ENCODE measurements around the gene SS18. TPM values are rescaled to one million over a fixed set of nuclear protein-coding genes. Genes with fewer than 3 reads are reported as not detected.

The SS18 gene
- total RNA-seq, 1 experiment from 2014 or later = 147 TPM

DNA sequence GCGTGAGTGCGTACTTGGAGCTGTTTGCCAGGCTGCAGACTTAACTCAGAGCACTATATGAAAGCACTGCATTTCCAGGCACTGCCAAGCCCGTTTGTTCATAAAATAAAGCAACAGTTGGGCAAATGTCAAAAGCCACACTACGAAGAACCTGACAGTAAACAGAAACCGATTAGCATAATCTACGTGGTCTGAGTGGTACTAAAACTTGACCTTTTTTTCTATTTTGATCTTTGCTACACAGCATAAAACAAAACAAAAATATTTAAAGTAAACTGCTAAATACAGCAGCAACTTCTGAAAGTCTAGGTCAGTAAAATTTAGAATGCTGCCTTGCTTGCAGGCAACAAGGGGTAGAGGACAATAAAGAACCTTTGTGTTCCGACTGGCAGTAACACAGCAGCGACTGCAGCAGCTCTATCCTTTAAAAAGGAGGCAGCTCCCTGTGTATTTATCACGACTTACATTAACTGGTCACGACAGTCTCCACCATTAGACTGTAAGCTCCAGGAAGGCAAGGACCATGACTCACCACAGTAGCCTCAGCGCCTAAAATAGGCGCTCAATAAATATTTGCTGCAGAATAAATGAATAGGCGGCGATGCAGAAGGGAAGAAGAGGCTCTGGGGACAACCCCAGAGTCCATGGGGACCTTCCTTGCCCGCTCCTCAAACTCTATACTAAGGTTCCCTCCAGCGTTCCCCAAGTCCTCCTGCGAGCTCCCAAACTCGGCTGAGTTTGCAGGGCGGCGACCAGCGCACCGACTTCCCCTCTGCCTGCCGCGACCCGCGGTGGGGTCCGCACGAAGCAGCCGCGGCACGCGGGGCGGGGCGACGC is 902 bp downstream of the SS18 start:
- H3K9me3 ChIP-seq (replicated peaks) = no peaks in the 10 kb centered on the region
- no peaks in the 10 kb centered on the region for H3K27me3 ChIP-seq (replicated peaks)
- H3K27ac ChIP-seq = peak overlapping the region; percentile 94
- DNase-seq (ENCODE audit: low read depth in 1 of 2, low spot score in 2 of 2) = no peak
- H3K4me3 ChIP-seq = peak overlapping the region; percentile 89
- peaks cover 44% of the 10 kb centered on the region for H3K36me3 ChIP-seq
- peaks cover 18% of the 10 kb centered on the region for H3K4me1 ChIP-seq (replicated peaks)

DNA sequence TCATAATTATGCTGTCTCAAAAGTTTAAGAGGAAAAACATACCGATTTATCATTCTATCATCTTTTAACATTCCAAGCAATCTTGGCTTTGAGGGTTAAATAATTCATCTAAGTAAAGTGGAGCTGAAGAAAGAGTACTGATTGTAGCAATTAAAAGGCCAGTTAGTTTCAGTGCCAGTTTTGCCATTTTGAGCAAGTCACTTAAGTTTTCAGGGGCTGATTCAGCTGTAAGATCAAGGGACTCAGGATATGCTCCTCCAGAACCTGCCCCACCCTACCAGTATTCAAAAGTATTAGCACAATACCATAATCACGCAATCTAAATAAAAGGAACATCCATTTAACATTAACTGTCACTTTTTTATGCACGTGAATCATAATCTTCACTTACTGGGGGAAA is 1.9 kb downstream of the SS18 start:
- no peaks in the 10 kb centered on the region for H3K9me3 ChIP-seq (replicated peaks)
- H3K4me1 ChIP-seq (replicated peaks) = peaks cover 18% of the 10 kb centered on the region
- peaks cover 55% of the 10 kb centered on the region for H3K36me3 ChIP-seq
- H3K27ac ChIP-seq = no peak overlapping the region
- DNase-seq (ENCODE audit: low read depth in 1 of 2, low spot score in 2 of 2) = no peak
- H3K27me3 ChIP-seq (replicated peaks) = no peaks in the 10 kb centered on the region
- H3K4me3 ChIP-seq = no peak overlapping the region

DNA sequence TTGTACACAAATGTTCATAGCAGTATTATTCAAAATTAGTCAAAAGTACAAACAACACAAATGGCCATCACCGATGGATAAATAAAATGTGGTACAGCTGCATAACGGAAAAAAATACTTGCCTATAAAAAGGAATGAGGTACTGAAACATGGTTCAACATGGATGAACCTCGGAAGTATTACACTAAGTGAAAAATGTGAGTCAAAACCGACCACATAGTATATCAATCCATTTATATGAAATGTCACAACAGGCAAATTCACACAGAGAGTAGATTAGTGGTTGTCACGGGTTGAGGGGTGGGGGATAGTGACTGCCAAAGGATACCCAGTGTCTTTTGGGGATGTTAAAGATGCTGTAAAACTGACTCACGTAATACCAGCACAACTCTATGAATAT is 3.5 kb downstream of the SS18 start:
- peaks cover 70% of the 10 kb centered on the region for H3K36me3 ChIP-seq
- H3K27me3 ChIP-seq (replicated peaks) = no peaks in the 10 kb centered on the region
- no peak overlapping the region for H3K27ac ChIP-seq
- DNase-seq (ENCODE audit: low read depth in 1 of 2, low spot score in 2 of 2) = no peak
- H3K4me1 ChIP-seq (replicated peaks) = peaks cover 18% of the 10 kb centered on the region
- no peak overlapping the region for H3K4me3 ChIP-seq
- H3K9me3 ChIP-seq (replicated peaks) = no peaks in the 10 kb centered on the region

DNA sequence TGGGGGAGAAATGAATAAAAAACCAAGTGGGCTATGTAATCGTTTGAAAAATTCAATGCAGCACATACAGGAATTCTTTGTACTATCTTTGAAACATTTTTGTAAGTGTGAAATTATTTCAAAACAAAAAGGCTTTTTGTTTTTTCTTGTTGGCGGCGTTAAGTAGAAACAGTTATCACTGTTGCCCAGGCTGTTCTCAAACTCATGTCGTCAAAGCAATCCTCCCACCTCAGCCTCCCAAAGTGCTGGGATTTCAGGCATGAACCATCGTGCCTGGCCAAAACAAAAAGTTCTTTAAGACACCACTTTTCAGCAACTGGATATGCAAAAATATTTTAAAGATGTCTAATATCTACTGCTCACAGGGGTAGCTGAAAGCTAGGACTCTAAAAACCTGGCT is 5.4 kb downstream of the SS18 start:
- Histone ChIP-seq H3K36me3 (peaks cover 83% of the 10 kb centered on the region), H3K4me3 (no peak overlapping the region), H3K9me3 (replicated peaks) (no peaks in the 10 kb centered on the region), H3K27ac (no peak overlapping the region), H3K4me1 (replicated peaks) (peaks cover 13% of the 10 kb centered on the region), H3K27me3 (replicated peaks) (no peaks in the 10 kb centered on the region)
- no peak for DNase-seq (ENCODE audit: low read depth in 1 of 2, low spot score in 2 of 2)

DNA sequence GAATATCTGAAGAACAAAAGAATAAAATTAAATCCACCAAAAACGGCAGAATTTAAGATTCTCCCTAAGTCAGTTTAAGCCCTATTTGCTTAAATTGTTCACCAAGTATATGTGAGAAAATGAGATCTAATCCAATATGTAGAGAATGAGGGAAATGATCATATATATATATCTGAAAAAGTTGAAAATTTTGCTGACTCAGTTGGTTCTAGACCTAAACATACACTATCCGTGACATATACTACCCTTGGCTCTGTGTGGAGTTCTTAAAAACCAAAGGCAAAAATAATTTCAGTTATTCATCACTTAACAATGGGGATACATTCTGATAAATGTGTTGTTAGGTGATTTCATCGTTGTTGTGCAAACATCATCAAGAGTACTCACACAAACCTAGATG is 7.3 kb downstream of the SS18 start:
- H3K4me1 ChIP-seq (replicated peaks) = peaks cover 1% of the 10 kb centered on the region; the same call in 1 of the 2 replicates
- no peak overlapping the region for H3K4me3 ChIP-seq
- no peaks in the 10 kb centered on the region for H3K27me3 ChIP-seq (replicated peaks)
- no peak for DNase-seq (ENCODE audit: low read depth in 1 of 2, low spot score in 2 of 2)
- peaks cover 80% of the 10 kb centered on the region for H3K36me3 ChIP-seq
- H3K27ac ChIP-seq = no peak overlapping the region
- H3K9me3 ChIP-seq (replicated peaks) = no peaks in the 10 kb centered on the region

DNA sequence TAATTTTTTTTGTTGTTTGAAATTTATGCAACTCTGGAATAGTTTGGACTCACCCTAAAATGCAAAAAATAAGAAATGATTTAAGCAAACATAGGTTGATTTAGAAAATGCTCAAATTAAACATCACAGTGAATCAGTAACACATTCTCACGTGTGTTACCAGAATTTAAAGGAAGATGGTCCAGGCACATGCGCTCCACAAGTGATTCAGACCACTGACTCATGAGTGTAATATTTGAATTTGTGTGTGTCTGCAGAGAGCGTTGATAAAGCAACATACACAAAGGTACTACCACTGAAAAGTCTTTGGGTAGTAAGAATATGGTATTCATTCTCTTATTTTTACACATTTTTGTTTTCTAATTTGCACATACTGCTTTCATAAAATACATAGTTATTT is 7.9 kb downstream of the SS18 start:
- no peak overlapping the region for H3K4me3 ChIP-seq
- no peaks in the 10 kb centered on the region for H3K27me3 ChIP-seq (replicated peaks)
- H3K9me3 ChIP-seq (replicated peaks) = no peaks in the 10 kb centered on the region
- peak in 1 of 2 experiments; percentile 2 for DNase-seq (ENCODE audit: low read depth in 1 of 2, low spot score in 2 of 2)
- peaks cover 85% of the 10 kb centered on the region for H3K36me3 ChIP-seq
- H3K4me1 ChIP-seq (replicated peaks) = no peaks in the 10 kb centered on the region
- no peak overlapping the region for H3K27ac ChIP-seq

DNA sequence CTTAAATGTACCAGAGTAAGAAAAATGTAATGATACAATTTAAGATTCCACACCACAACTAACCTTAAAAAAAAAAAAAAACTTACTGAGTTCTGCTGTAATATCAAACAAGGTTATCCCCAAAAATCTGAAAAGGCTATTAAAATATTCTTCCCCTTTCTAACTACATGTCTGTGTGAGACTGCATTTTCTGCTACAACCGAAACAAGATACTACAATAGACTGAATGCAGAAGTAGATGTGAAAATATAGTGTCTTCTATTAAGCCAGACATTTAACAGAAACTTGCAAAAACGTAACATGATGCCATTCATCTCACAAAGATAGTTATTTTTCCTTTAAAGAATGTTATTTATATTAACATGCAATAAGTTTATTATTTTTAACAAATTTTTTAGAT is 16.2 kb downstream of the SS18 start:
- Histone ChIP-seq H3K9me3 (replicated peaks) (no peaks in the 10 kb centered on the region), H3K4me1 (replicated peaks) (no peaks in the 10 kb centered on the region), H3K36me3 (peaks cover 92% of the 10 kb centered on the region), H3K4me3 (no peak overlapping the region), H3K27me3 (replicated peaks) (no peaks in the 10 kb centered on the region), H3K27ac (no peak overlapping the region)
- DNase-seq (ENCODE audit: low read depth in 1 of 2, low spot score in 2 of 2) = no peak

DNA sequence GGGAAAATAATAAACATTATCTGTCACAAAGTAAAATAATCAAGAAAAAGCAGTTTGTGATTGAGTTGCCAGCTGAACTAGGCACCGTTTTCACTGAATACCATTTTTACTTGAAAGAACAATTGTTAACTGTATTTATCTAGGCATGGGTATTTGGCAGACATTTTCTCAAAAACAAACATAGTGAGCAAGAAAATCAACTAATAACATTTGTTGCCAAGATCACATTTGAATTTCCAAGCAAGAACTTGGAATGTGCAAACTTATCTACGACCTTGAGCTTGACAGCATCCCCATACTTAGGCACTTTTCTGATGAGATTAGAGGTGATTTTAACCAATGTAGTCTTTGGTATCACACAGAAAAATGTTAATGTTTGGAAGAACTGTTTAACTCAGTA is 16.7 kb downstream of the SS18 start:
- H3K4me1 ChIP-seq (replicated peaks) = no peaks in the 10 kb centered on the region
- no peaks in the 10 kb centered on the region for H3K27me3 ChIP-seq (replicated peaks)
- H3K9me3 ChIP-seq (replicated peaks) = no peaks in the 10 kb centered on the region
- H3K4me3 ChIP-seq = no peak overlapping the region
- H3K36me3 ChIP-seq = peaks cover 93% of the 10 kb centered on the region
- H3K27ac ChIP-seq = no peak overlapping the region
- no peak for DNase-seq (ENCODE audit: low read depth in 1 of 2, low spot score in 2 of 2)

DNA sequence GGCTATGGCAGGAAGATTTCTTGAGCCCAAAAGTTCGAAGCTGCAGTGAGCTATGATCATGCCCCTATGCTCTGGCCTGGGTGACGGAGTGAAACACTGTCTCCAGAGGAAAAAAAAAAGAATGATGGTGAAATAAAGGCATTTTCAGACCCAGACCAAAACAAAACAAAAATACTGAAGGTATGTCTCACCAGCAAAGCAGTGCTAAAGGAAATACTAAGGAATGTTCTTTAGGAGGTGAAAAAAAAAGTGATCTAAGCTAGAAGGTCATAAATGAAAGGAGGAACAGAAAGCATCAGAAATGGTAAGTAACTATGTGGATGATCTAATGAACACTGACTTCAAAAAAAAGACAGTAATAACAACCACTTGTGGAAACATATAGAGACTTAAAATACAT is 18.7 kb downstream of the SS18 start:
- no peaks in the 10 kb centered on the region for H3K4me1 ChIP-seq (replicated peaks)
- H3K4me3 ChIP-seq = no peak overlapping the region
- no peak overlapping the region for H3K27ac ChIP-seq
- no peak for DNase-seq (ENCODE audit: low read depth in 1 of 2, low spot score in 2 of 2)
- H3K36me3 ChIP-seq = peaks cover 92% of the 10 kb centered on the region
- H3K27me3 ChIP-seq (replicated peaks) = no peaks in the 10 kb centered on the region
- no peaks in the 10 kb centered on the region for H3K9me3 ChIP-seq (replicated peaks)

DNA sequence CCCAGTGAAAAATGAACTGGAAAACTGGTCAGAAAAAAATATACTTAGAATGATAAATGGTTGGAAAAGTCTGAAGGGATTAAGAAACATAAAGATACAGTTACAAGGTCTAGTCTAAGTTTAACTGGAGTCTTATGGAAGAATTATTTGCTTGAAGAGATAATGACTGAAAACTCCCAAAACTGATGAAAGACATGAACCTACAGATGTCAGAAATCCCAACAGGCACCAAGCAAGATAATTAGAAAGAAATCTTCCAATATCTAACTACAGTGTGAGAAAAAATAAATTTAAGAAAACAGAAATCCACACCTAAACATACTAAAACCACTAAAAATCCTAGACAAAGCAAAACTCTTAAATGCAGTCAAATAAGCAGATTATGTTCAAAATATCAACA is 19.4 kb downstream of the SS18 start:
- Histone ChIP-seq H3K4me1 (replicated peaks) (no peaks in the 10 kb centered on the region), H3K27me3 (replicated peaks) (no peaks in the 10 kb centered on the region), H3K27ac (no peak overlapping the region), H3K9me3 (replicated peaks) (no peaks in the 10 kb centered on the region), H3K36me3 (peaks cover 92% of the 10 kb centered on the region), H3K4me3 (no peak overlapping the region)
- no peak for DNase-seq (ENCODE audit: low read depth in 1 of 2, low spot score in 2 of 2)

DNA sequence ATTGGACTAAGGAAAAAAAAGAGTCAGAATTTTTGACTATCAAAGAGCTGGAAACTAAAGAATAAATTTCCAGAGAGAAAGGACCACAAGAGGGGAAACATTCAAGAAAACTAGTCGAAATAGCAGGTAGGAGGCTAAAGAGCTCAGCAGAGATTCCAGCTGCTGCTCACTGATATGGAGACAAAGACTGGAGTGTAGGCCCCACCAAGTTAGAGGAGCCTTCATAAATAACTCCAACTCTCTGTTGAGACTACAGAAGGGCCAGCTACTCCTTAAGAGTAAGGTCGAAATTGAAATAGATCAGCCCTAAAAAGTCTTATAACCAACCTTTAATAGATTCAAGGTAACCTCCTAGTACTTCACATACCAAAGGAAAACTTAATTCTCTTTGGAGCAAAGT is 31.1 kb downstream of the SS18 start:
- H3K27me3 ChIP-seq (replicated peaks) = no peaks in the 10 kb centered on the region
- no peak overlapping the region for H3K4me3 ChIP-seq
- no peak overlapping the region for H3K27ac ChIP-seq
- H3K9me3 ChIP-seq (replicated peaks) = no peaks in the 10 kb centered on the region
- peaks cover 48% of the 10 kb centered on the region for H3K36me3 ChIP-seq
- no peaks in the 10 kb centered on the region for H3K4me1 ChIP-seq (replicated peaks)
- DNase-seq (ENCODE audit: low read depth in 1 of 2, low spot score in 2 of 2) = no peak

DNA sequence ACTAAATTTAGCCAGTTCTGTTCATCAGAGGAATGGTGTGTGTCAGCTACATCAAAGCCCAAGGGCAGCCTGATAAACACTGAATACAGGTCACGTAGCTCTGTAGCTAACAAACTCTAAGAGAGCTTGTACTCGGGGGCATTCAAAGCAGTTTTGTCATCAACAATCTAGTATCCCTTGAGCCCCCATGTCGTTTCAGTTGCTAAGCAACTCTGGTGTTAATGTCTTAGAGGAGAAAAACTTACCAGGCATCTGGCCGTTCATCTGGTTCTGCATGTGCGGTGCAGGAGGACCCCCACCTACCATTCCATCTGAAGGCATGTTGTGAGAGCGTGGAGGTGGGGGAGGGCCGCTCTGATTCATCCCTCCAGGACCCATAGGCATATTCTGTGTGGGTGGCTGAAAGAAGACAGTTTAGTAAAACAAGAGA is 33.1 kb downstream of the SS18 start:
- Histone ChIP-seq H3K4me3 (no peak overlapping the region), H3K36me3 (peaks cover 61% of the 10 kb centered on the region), H3K27ac (no peak overlapping the region), H3K9me3 (replicated peaks) (no peaks in the 10 kb centered on the region), H3K4me1 (replicated peaks) (no peaks in the 10 kb centered on the region), H3K27me3 (replicated peaks) (no peaks in the 10 kb centered on the region)
- DNase-seq (ENCODE audit: low read depth in 1 of 2, low spot score in 2 of 2) = no peak

DNA sequence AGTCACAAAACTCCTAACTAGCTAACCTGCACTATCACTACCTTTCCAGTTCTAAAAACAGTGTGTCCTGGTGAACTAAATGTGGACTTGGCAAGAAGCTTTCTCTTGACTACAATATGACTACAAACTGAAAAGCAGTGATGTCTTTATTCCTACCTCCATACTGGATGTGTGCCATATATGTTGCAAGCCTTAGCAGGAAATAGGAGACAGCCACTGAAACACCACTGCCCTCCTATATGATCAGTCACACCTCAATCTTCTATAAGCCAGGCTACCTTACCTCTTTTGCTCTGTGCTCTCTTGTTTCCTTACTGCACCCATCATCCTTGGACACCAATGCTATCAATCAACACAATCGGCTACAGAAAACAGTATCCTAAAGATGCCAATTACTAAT is 34.1 kb downstream of the SS18 start:
- H3K4me3 ChIP-seq = no peak overlapping the region
- H3K27ac ChIP-seq = no peak overlapping the region
- H3K9me3 ChIP-seq (replicated peaks) = no peaks in the 10 kb centered on the region
- H3K27me3 ChIP-seq (replicated peaks) = no peaks in the 10 kb centered on the region
- peaks cover 69% of the 10 kb centered on the region for H3K36me3 ChIP-seq
- no peaks in the 10 kb centered on the region for H3K4me1 ChIP-seq (replicated peaks)
- DNase-seq (ENCODE audit: low read depth in 1 of 2, low spot score in 2 of 2) = no peak

DNA sequence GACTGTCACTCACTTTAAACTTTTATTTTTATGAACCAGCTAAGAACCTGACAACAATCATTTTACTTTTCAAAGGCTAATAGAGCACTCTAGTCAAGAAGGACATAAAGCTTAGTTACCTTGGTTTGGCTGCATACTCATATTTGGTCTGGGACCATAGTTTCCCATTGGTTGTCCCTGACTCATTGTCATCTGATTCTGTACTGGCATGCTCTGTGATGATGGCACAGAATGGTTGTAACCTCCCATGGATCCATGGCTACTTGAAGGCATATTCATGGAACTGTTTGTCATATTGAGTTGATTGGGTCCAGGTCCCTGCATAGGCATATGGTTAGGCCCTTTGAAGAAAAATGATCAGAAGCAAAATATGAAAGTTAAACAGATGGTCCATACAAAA is 37.9 kb downstream of the SS18 start:
- H3K36me3 ChIP-seq = peaks cover 71% of the 10 kb centered on the region
- DNase-seq (ENCODE audit: low read depth in 1 of 2, low spot score in 2 of 2) = no peak
- H3K4me1 ChIP-seq (replicated peaks) = no peaks in the 10 kb centered on the region
- H3K9me3 ChIP-seq (replicated peaks) = no peaks in the 10 kb centered on the region
- H3K27ac ChIP-seq = no peak overlapping the region
- H3K4me3 ChIP-seq = no peak overlapping the region
- no peaks in the 10 kb centered on the region for H3K27me3 ChIP-seq (replicated peaks)

DNA sequence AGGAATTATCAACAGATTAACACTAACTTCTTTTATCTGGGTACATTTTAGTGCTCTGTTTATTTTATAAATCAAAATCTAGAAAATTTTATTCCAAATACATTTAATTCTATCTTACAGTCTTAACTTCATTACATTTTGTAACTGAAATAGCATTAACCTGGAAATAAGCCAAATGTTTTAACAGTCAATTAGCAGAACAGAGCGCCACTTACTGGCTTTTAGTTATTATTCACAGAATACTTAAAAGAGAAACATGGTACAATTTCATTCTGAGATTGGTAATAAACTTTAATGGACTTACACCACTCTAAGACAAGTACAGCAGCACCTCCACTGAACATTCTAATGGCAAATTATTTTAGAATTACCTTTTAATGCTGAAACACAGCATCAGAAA is 38.6 kb downstream of the SS18 start:
- Histone ChIP-seq H3K9me3 (replicated peaks) (no peaks in the 10 kb centered on the region), H3K27ac (no peak overlapping the region), H3K4me3 (no peak overlapping the region), H3K36me3 (peaks cover 66% of the 10 kb centered on the region), H3K4me1 (replicated peaks) (no peaks in the 10 kb centered on the region), H3K27me3 (replicated peaks) (no peaks in the 10 kb centered on the region)
- DNase-seq (ENCODE audit: low read depth in 1 of 2, low spot score in 2 of 2) = no peak
